ENCODE data around the gene ATRAID. TPM values are rescaled to one million over a fixed set of nuclear protein-coding genes. Genes with fewer than 3 reads are reported as not detected.

Gene ATRAID
- total and polyA plus RNA-seq, 2 donors (not counting 3 experiments of a cell fraction or from before 2014, with no cell fraction given) = 84.3 to 283 TPM

- DNase-seq (ENCODE audit: low read depth, low spot score) (no peak), FAIRE-seq (no peak)
- no peak overlapping the region for H3K9ac ChIP-seq (replicated peaks; ENCODE audit: extremely low read depth, insufficient read depth, low read length)
- no peak overlapping the region for H2AFZ ChIP-seq (ENCODE audit: low read depth, low read length)
- H3K27me3 ChIP-seq (ENCODE audit: control insufficient read depth in 2 of 2, insufficient read depth in 2 of 2, low read length in 2 of 2) = no peaks in the 10 kb centered on the region
- BruUV-seq (replicated peaks) = no TSS peak
- H3K79me2 ChIP-seq (ENCODE audit: control insufficient read depth, insufficient read depth, low read length) = peaks cover 14% of the 10 kb centered on the region
- dilution Hi-C loops (cut with MboI; ENCODE audit: extremely low pct_ligation_motif_present, low sequenced_read_pairs) = no loop called here
- H3K9me1 ChIP-seq (replicated peaks; ENCODE audit: control insufficient read depth, extremely low read depth, insufficient read depth, low read length) = no peaks in the 10 kb centered on the region
- no peak overlapping the region for H3K4me2 ChIP-seq (ENCODE audit: insufficient read depth, low read length)
- ChIA-PET POLR2A (no interaction called here), CTCF (no interaction called here)
- H3K9me3 ChIP-seq (replicated peaks; ENCODE audit: control insufficient read depth, insufficient read depth, low read length) = no peaks in the 10 kb centered on the region
- H3K27ac ChIP-seq (ENCODE audit: insufficient read depth, low read depth, low read length) = no peak overlapping the region
- intact Hi-C loops (cut with micrococcal nuclease) = no loop called here
- H3K4me1 ChIP-seq (ENCODE audit: control insufficient read depth, extremely low read depth, insufficient read depth, low read length) = peaks cover 13% of the 10 kb centered on the region
- H3K36me3 ChIP-seq (ENCODE audit: control insufficient read depth in 2 of 2, extremely low read depth in 1 of 2, insufficient read depth in 2 of 2, low read length in 2 of 2) = peaks cover 29 to 41% of the 10 kb centered on the region in 2 experiments
- TF ChIP-seq POLR2AphosphoS5 (IDR thresholded peaks at IDR 0.05; ENCODE audit: insufficient read depth, low read depth, low read length) (no peak), CTCF (IDR thresholded peaks at IDR 0.05; ENCODE audit: extremely low read depth in 1 of 2, insufficient read depth in 1 of 2, low read depth in 1 of 2, low read length in 2 of 2) (no peak), EZH2 (IDR thresholded peaks at IDR 0.05; ENCODE audit: borderline replicate concordance, low read depth, low read length, severe bottlenecking) (no peak), FOS (IDR thresholded peaks at IDR 0.05; ENCODE audit: borderline replicate concordance, insufficient read depth, low read length) (no peak), JUN (IDR thresholded peaks at IDR 0.05; ENCODE audit: borderline replicate concordance, insufficient read depth, insufficient read length, low read depth) (no peak), MAX (IDR thresholded peaks at IDR 0.05; ENCODE audit: insufficient read depth, insufficient read length) (no peak), MYC (IDR thresholded peaks at IDR 0.05; ENCODE audit: low read depth, low read length) (no peak), GATA2 (IDR thresholded peaks at IDR 0.05; ENCODE audit: insufficient read depth, insufficient read length, low read depth, low read length) (no peak), POLR2A (IDR thresholded peaks at IDR 0.05; ENCODE audit: low read depth, low read length) (no peak)
- H4K20me1 ChIP-seq (replicated peaks; ENCODE audit: control insufficient read depth, extremely low read depth, insufficient read depth, low read length) = no peaks in the 10 kb centered on the region
- no peak overlapping the region for H3K4me3 ChIP-seq (replicated peaks in 1 of 3; ENCODE audit: insufficient read depth in 1 of 3, low read depth in 1 of 3, low read length in 3 of 3)
Observed at GRCh38 chr2:27208486-27209050, 3.3 kb upstream of the ATRAID start.

Data from endothelial cell of umbilical vein (primary cell).